C4-2B (cell line): ENCODE measurements around the gene CAMK1D.

ENCODE experiments used
- H3K27ac ChIP-seq: fragments of 450-650 bp; 2 replicates; pipeline ENCODE4 v1.5.1; 2017
- ZFX ChIP-seq: fragments of 450-650 bp; IDR thresholded peaks from 2 replicates; pipeline ENCODE4 v1.6.1; 2017
- TF ChIP-seq, protein P1 (sequence below): fragments of 450-650 bp; conservative IDR thresholded peaks from 2 replicates; pipeline ENCODE4 v1.5.1; 2017; ENCODE audit warnings: mild to moderate bottlenecking

CAMK1D gene

DNA sequence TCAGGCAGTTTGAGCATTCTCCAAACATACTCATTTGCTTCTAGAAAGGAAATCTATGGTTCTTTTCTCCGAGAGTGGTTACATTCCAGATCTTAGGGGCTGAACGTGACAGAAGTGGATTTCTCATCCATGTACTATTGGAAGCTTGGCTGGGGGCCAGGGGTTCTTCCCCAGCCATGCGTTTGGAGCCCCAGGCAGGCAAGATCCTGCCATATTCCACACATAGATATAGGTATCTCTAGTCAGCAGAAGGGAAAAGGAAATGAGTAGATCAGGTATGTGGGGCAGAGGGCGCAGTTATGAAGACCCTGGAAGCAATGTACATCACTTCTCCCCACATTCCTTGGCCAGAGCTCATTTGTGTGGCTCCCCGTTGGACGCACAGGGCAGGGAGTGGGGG is 352.3 kb downstream of the CAMK1D start:
- H3K27ac ChIP-seq, result no peak overlapping the region
- TF ChIP-seq ZFX, result no peak
- TF ChIP-seq, protein P1, sequence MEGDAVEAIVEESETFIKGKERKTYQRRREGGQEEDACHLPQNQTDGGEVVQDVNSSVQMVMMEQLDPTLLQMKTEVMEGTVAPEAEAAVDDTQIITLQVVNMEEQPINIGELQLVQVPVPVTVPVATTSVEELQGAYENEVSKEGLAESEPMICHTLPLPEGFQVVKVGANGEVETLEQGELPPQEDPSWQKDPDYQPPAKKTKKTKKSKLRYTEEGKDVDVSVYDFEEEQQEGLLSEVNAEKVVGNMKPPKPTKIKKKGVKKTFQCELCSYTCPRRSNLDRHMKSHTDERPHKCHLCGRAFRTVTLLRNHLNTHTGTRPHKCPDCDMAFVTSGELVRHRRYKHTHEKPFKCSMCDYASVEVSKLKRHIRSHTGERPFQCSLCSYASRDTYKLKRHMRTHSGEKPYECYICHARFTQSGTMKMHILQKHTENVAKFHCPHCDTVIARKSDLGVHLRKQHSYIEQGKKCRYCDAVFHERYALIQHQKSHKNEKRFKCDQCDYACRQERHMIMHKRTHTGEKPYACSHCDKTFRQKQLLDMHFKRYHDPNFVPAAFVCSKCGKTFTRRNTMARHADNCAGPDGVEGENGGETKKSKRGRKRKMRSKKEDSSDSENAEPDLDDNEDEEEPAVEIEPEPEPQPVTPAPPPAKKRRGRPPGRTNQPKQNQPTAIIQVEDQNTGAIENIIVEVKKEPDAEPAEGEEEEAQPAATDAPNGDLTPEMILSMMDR, result no peak

DNA sequence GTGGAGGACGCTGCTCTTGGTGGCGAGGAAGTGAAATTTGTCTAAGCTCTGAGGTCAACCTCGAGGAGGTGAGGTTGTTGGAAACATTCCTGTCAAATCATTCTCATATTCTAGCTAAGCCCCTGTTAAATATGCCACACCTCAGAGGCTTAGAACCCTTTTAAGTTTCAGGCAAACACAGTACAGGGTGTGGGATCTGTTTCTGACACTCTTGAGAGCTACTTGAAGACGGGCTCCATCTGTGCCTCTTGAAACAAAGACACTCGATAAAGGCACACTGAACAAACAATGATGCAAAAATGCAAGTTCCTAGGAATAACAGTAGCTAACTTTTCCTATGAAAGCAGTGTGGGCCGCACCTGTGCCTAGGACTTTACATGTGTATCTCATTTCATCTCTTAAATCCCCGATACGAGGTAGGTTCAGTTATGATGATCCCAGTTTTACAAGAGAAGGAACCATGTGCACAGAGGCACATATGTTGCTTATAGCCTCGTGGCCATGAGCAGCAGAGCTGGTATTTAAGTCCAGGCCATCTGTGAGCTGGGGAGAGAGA is 352.9 kb downstream of the CAMK1D start:
- H3K27ac ChIP-seq, result no peak overlapping the region
- TF ChIP-seq ZFX, result no peak
- TF ChIP-seq, protein P1, result no peak

GRCh38 chr10:12703126-12703525 is 353.8 kb downstream of the CAMK1D start:
- TF ChIP-seq, protein P1, result no peak
- H3K27ac ChIP-seq, result no peak overlapping the region

- no peak overlapping the region for H3K27ac ChIP-seq
- TF ChIP-seq, protein P1, result no peak
- no peak for TF ChIP-seq ZFX
These were observed 354.5 kb downstream of the CAMK1D start for GRCh38 chr10:12703813-12704212.

DNA sequence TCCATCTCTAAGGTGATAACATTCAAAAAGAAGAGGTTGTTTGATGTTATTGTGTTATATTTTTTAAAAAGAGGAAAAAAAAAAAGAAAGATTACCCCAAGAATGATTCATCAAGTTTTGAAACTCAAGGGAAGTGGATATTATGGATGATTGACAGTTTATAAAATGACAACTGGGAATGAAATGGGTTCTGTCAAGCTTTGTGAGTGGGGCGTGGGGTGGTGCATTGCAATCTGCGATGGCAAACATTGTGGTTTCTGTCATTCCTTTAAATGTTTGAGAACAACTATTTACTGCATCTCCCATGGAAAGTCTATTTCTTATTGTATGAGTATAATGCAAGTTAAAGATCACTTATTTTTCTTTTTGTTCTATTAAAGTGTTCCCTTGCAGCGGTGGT is 355.1 kb downstream of the CAMK1D start:
- H3K27ac ChIP-seq, result no peak overlapping the region
- TF ChIP-seq ZFX, result no peak
- TF ChIP-seq, protein P1, result no peak

DNA sequence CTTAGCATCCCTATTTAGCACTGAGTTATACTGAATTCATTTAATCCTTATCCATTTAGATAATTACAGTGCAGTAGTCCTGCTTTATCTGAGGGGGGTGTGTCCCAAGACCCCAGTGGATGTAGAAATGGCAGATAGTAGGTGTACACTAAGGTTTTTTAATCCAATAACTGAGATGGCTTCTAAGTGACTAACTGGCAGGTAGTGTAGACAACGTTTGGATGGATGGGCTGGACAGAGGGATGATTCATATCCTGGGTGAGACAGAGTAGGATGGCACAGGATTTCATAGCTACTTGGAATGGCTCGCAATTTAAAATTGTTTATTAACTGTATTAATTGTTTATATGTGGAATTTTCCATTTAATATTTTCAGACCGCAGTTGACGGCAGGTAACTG is 356.6 kb downstream of the CAMK1D start:
- H3K27ac ChIP-seq, result no peak overlapping the region
- TF ChIP-seq, protein P1, result no peak
- no peak for TF ChIP-seq ZFX

DNA sequence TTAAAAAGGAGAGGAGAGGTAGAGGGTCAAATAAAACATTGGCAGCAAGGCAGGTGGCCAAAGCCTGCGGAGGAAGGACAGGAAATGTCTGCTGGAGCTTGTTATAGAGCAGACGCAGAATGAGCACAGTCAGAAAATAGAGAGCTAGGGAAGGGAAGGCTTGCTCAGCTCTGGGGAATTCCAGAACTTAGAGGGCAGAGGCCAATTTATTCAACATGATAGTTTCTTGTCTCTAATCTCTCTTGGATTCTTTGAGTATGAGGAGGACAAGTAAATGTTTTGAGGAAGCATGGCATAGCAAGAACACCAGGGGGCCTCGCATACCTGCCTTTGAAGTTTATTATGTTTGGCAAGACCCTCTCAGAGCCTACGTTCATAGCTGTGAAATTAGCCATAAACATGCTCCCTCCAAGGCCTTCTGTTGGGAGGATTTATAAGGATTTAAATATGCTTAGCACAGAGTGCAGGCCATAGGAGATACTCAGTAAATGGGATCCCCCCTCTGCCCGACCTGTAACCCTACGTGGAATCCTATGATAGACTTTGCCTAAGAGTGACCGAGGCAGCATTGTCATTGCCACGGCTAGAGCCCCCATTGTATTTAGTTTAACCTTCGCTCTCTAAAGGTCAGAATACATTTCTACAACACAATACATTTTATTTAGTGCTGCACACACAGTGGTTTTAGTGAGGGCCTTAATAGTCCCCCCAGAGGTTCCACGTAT is 358.3 kb downstream of the CAMK1D start:
- no peak overlapping the region for H3K27ac ChIP-seq
- TF ChIP-seq, protein P1, result peak; percentile 59
- no peak for TF ChIP-seq ZFX
